Endothelial cell of umbilical vein (primary cell): ENCODE results near the gene P2RY8. TPM values are rescaled to one million over a fixed set of nuclear protein-coding genes. Genes with fewer than 3 reads are reported as not detected.

ENCODE experiments used
- BruUV-seq: library from RNA; stranded (reverse); fragments of 400-500 nt; replicated peaks from 2 replicates; lab custom pipeline; 2021; lab: Mats Ljungman, UMichigan
- CTCF ChIA-PET: fragments of 300-600, 350-600 bp; sonication (Branson Sonifier 250); formaldehyde crosslinking; loops from one replicate; lab custom pipeline; 2021; ENCODE audit warnings: antibody characterized with exemption, inconsistent platforms; lab: Charles Lee
- POLR2A ChIA-PET: fragments of 300-600, 350-600 bp; sonication (Branson Sonifier 250); formaldehyde crosslinking; loops from one replicate; lab custom pipeline; 2021; ENCODE audit warnings: antibody characterized with exemption, inconsistent platforms; lab: Charles Lee
- DNase-seq: peaks from one replicate; pipeline ENCODE4 v3.0.0-alpha.2; 2011; ENCODE audit warnings: low read depth, low spot score
- FAIRE-seq: peaks from 2 replicates; lab custom pipeline; 2011; peaks lifted over from hg19 to GRCh38; lab: Jason Lieb, UNC
- H2AFZ ChIP-seq: 2 replicates; pipeline ENCODE4 v1.6.0; 2012; ENCODE audit warnings: low read depth, low read length, control low read depth, inconsistent platforms
- H3K27ac ChIP-seq: 2 replicates; pipeline ENCODE4 v1.5.1; 2011; ENCODE audit warnings: low read depth, mild to moderate bottlenecking, control low read depth, low read length, moderate library complexity; ENCODE audit not compliant: insufficient read depth
- H3K27me3 ChIP-seq, 2 experiments: 2 replicates each; pipeline versions ENCODE4 v1.6.0 to v1.6.1; 2011; ENCODE audit warnings: low read length in 2 of 2, mixed read lengths in 1 of 2; ENCODE audit not compliant: control insufficient read depth in 2 of 2, insufficient read depth in 2 of 2
- H3K36me3 ChIP-seq, 2 experiments: 2 replicates in 1 of 2; 3 replicates in 1 of 2; pipeline ENCODE4 v1.5.1; 2011; ENCODE audit warnings: low read length in 2 of 2, mild to moderate bottlenecking in 1 of 2, moderate library complexity in 1 of 2; ENCODE audit not compliant: control insufficient read depth in 2 of 2, insufficient read depth in 2 of 2; ENCODE audit errors: extremely low read depth in 1 of 2
- H3K4me1 ChIP-seq: 3 replicates; pipeline ENCODE4 v1.5.1; 2011; ENCODE audit warnings: mild to moderate bottlenecking, low read length; ENCODE audit not compliant: control insufficient read depth, insufficient read depth; ENCODE audit errors: extremely low read depth
- H3K4me2 ChIP-seq: 2 replicates; pipeline ENCODE4 v1.6.1; 2011; ENCODE audit warnings: low read length, control low read depth, mixed read lengths; ENCODE audit not compliant: insufficient read depth
- H3K4me3 ChIP-seq, 3 experiments: fragments of 200-600 bp in 1 of 3; sonication (generic), shearing (Covaris generic) in 1 of 3; replicated peaks in 1 of 3; 2 replicates each; pipeline ENCODE4 v1.5.1; 2011 to 2016; ENCODE audit warnings: control low read depth in 3 of 3, low read length in 3 of 3, mild to moderate bottlenecking in 2 of 3, inconsistent platforms in 1 of 3, low read depth in 1 of 3, moderate library complexity in 1 of 3; ENCODE audit not compliant: insufficient read depth in 1 of 3
- H3K79me2 ChIP-seq: 2 replicates; pipeline ENCODE4 v1.6.0; 2012; ENCODE audit warnings: low read length, inconsistent platforms; ENCODE audit not compliant: control insufficient read depth, insufficient read depth
- H3K9ac ChIP-seq: replicated peaks from 2 replicates; pipeline ENCODE3; 2011; ENCODE audit warnings: low read length, control low read depth; ENCODE audit not compliant: insufficient read depth; ENCODE audit errors: extremely low read depth
- H3K9me1 ChIP-seq: replicated peaks from 3 replicates; pipeline ENCODE4 v1.6.0; 2011; ENCODE audit warnings: mild to moderate bottlenecking, low read length; ENCODE audit not compliant: control insufficient read depth, insufficient read depth; ENCODE audit errors: extremely low read depth
- H3K9me3 ChIP-seq: replicated peaks from 2 replicates; pipeline ENCODE4 v1.5.1; 2012; ENCODE audit warnings: low read length, inconsistent platforms; ENCODE audit not compliant: control insufficient read depth, insufficient read depth
- H4K20me1 ChIP-seq: replicated peaks from 2 replicates; pipeline ENCODE3; 2011; ENCODE audit warnings: mild to moderate bottlenecking, low read length; ENCODE audit not compliant: control insufficient read depth, insufficient read depth; ENCODE audit errors: extremely low read depth
- EZH2 ChIP-seq: IDR thresholded peaks from 2 replicates; pipeline ENCODE4 v1.6.1; 2012; ENCODE audit warnings: borderline replicate concordance, low read depth, mild to moderate bottlenecking, moderate library complexity, low read length, inconsistent platforms; ENCODE audit not compliant: severe bottlenecking
- FOS ChIP-seq: IDR thresholded peaks from 2 replicates; pipeline ENCODE4 v1.6.1; 2011; ENCODE audit warnings: mild to moderate bottlenecking, low read length, moderate library complexity, borderline replicate concordance; ENCODE audit not compliant: insufficient read depth
- JUN ChIP-seq: IDR thresholded peaks from 2 replicates; pipeline ENCODE4 v1.6.1; 2011; ENCODE audit warnings: borderline replicate concordance, low read depth; ENCODE audit not compliant: insufficient read length, insufficient read depth
- MAX ChIP-seq: IDR thresholded peaks from 2 replicates; pipeline ENCODE4 v1.6.1; 2011; ENCODE audit not compliant: insufficient read depth, insufficient read length
- POLR2A ChIP-seq: IDR thresholded peaks from 2 replicates; pipeline ENCODE4 v1.6.1; 2012; ENCODE audit warnings: low read depth, mild to moderate bottlenecking, control low read depth, low read length
- dilution Hi-C: fragments of 300-500 bp; cut with MboI; formaldehyde crosslinking; loops from one replicate; pipeline ENCODE4 v1.15.0; 2019; ENCODE audit warnings: low sequenced_read_pairs; ENCODE audit not compliant: extremely low pct_ligation_motif_present
- intact Hi-C: fragments of 100-400 bp; cut with micrococcal nuclease; formaldehyde crosslinking; loops from one replicate; pipeline ENCODE4 v1.10.0; 2022
- polyA plus RNA-seq, 4 experiments: library from polyadenylated mRNA; depleted of rRNA in 3 of 4; stranded (reverse) in 3 of 4; unstranded in 1 of 4; fragments of >200 nt; gene quantifications; 2 replicates each; pipeline versions ENCODE4 v1.2.1 to v1.2.3, GENCODE V29; 2011 to 2012; ENCODE audit warnings: missing spikeins in 1 of 4
- total RNA-seq: library from RNA; stranded (reverse); gene quantifications from 2 replicates; pipeline ENCODE4 v1.2.3, GENCODE V29; 2021

P2RY8 gene
- total and polyA plus RNA-seq, 2 donors (not counting 3 experiments of a cell fraction or from before 2014, with no cell fraction given) = not detected

DNA sequence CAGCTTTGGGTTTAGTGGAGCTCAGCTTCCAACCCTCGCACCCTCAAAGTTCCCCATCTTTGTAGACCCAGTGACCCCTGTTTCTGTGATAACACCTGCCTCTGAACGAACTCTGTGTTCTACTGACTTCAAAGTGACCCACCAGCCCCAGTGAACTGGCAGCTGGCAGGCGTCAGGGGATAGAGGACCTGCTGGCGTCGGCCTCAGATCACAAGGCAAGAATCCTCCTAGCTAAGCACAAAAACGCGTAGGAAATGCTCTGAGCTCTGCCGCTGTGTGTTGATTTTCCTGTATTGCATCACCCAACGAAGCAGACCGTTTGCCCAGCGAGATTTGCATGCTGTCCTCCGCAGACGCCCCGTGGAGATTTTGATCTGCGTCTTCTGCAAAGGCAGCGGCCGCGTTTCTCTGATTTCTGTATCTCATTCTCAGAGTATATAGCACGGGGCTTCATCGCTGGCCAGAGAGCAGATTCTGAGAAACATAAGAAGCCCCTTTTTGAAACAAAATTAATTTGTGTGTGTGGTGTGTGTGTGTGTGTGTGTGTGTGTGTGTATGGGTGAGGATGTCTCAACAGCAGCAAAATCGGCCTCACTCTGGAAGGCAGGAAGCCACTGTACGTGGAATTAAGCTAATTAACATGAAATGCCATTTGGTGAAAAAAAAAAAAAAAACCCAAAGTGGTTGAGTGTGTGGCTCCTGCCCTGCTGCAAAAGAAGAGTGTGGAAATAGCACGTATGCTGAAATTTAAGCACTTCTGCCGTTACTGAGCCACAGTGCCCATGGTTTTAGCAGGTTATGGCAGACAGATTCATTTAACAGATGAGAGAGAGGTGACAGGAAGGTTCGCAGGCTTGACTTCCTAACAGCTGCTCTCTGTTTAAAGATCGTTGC lies 55.1 kb downstream of the P2RY8 start:
- no peak overlapping the region for H3K27ac ChIP-seq
- BruUV-seq = no TSS peak
- H3K4me2 ChIP-seq = no peak overlapping the region
- ChIA-PET CTCF (no interaction called here), POLR2A (no interaction called here)
- no peaks in the 10 kb centered on the region for H3K27me3 ChIP-seq
- H3K4me1 ChIP-seq = peaks cover 6% of the 10 kb centered on the region
- H3K9ac ChIP-seq = no peak overlapping the region
- no peak for TF ChIP-seq MAX
- peak; percentile 16 for TF ChIP-seq JUN
- H3K79me2 ChIP-seq = no peaks in the 10 kb centered on the region
- no peaks in the 10 kb centered on the region for H3K36me3 ChIP-seq
- no peak overlapping the region for H3K4me3 ChIP-seq
- H4K20me1 ChIP-seq = no peaks in the 10 kb centered on the region
- DNase-seq (peak; percentile 67), FAIRE-seq (peak; percentile 35)
- no peaks in the 10 kb centered on the region for H3K9me3 ChIP-seq
- dilution Hi-C loops = no loop called here
- intact Hi-C loops = no loop called here
- H2AFZ ChIP-seq = peak overlapping the region; percentile 9
- no peaks in the 10 kb centered on the region for H3K9me1 ChIP-seq

GRCh38 chrX:1480082-1480785 lies 56.8 kb downstream of the P2RY8 start:
- H3K4me1 ChIP-seq = peaks cover 6% of the 10 kb centered on the region
- no peak overlapping the region for H3K4me3 ChIP-seq
- no peaks in the 10 kb centered on the region for H4K20me1 ChIP-seq
- TF ChIP-seq EZH2 (no peak), FOS (peak; percentile 28), POLR2A (no peak)
- BruUV-seq = no TSS peak
- DNase-seq = peak; percentile 42
- no peaks in the 10 kb centered on the region for H3K36me3 ChIP-seq
- ChIA-PET POLR2A (no interaction called here), CTCF (no interaction called here)
- no peaks in the 10 kb centered on the region for H3K79me2 ChIP-seq
- dilution Hi-C loops = no loop called here
- no peaks in the 10 kb centered on the region for H3K27me3 ChIP-seq
- intact Hi-C loops = no loop called here
- H3K9me1 ChIP-seq = no peaks in the 10 kb centered on the region
- no peak for FAIRE-seq
- no peak overlapping the region for H3K9ac ChIP-seq
- H2AFZ ChIP-seq = no peak overlapping the region
- H3K9me3 ChIP-seq = no peaks in the 10 kb centered on the region
- no peak overlapping the region for H3K27ac ChIP-seq
- no peak overlapping the region for H3K4me2 ChIP-seq
